ENCODE results near the gene LOXL1. TPM values are rescaled to one million over a fixed set of nuclear protein-coding genes. Genes with fewer than 3 reads are reported as not detected.

Gene LOXL1
- total and polyA plus RNA-seq, 2 of the 13 experiments (the other 11 are each of a cell fraction or from before 2014, with no cell fraction given): 0.51 to 1.3 TPM

- TF ChIP-seq SRSF4 (IDR thresholded peaks at IDR 0.05; ENCODE audit: low read depth, low read length, poor library complexity, severe bottlenecking): no peak
- TF ChIP-seq RARA (CRISPR knock-in tag; IDR thresholded peaks at IDR 0.05): no peak
- no peak for TF ChIP-seq ZSCAN30 (CRISPR knock-in tag; IDR thresholded peaks at IDR 0.05)
- TF ChIP-seq DNMT1 (CRISPR knock-in tag; IDR thresholded peaks at IDR 0.05): no peak
- TF ChIP-seq, protein P1, sequence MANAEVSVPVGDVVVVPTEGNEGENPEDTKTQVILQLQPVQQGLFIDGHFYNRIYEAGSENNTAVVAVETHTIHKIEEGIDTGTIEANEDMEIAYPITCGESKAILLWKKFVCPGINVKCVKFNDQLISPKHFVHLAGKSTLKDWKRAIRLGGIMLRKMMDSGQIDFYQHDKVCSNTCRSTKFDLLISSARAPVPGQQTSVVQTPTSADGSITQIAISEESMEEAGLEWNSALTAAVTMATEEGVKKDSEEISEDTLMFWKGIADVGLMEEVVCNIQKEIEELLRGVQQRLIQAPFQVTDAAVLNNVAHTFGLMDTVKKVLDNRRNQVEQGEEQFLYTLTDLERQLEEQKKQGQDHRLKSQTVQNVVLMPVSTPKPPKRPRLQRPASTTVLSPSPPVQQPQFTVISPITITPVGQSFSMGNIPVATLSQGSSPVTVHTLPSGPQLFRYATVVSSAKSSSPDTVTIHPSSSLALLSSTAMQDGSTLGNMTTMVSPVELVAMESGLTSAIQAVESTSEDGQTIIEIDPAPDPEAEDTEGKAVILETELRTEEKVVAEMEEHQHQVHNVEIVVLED (CRISPR knock-in tag; IDR thresholded peaks at IDR 0.05; ENCODE audit: borderline replicate concordance): peak; percentile 87
- no peak for TF ChIP-seq ZNF160 (CRISPR knock-in tag; IDR thresholded peaks at IDR 0.05)
- TF ChIP-seq ZNF251 (CRISPR knock-in tag; IDR thresholded peaks at IDR 0.05): no peak
- TF ChIP-seq NFYB (CRISPR knock-in tag; IDR thresholded peaks at IDR 0.05): no peak
- TF ChIP-seq TBL1XR1 (IDR thresholded peaks at IDR 0.05; ENCODE audit: borderline replicate concordance, low read length, partially characterized antibody): no peak
- TF ChIP-seq MAFG (CRISPR knock-in tag; IDR thresholded peaks at IDR 0.05): no peak
- TF ChIP-seq CREB3 (CRISPR knock-in tag; IDR thresholded peaks at IDR 0.05): no peak
- peak; percentile 65; the same call in 1 of the 2 replicates for TF ChIP-seq ZNF790 (CRISPR knock-in tag; IDR thresholded peaks at IDR 0.05; ENCODE audit: borderline replicate concordance)
- TF ChIP-seq ZFP82 (CRISPR knock-in tag; IDR thresholded peaks at IDR 0.05; ENCODE audit: borderline replicate concordance): no peak
- no peak for TF ChIP-seq NCOA5 (CRISPR knock-in tag; IDR thresholded peaks at IDR 0.05)
- TF ChIP-seq KDM4B (CRISPR knock-in tag; IDR thresholded peaks at IDR 0.05): no peak
- TF ChIP-seq, protein P2, sequence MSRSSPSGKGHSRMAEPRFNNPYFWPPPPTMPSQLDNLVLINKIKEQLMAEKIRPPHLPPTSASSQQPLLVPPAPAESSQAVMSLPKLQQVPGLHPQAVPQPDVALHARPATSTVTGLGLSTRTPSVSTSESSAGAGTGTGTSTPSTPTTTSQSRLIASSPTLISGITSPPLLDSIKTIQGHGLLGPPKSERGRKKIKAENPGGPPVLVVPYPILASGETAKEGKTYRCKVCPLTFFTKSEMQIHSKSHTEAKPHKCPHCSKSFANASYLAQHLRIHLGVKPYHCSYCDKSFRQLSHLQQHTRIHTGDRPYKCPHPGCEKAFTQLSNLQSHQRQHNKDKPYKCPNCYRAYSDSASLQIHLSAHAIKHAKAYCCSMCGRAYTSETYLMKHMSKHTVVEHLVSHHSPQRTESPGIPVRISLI (CRISPR knock-in tag; IDR thresholded peaks at IDR 0.05; ENCODE audit: borderline replicate concordance): no peak
- TF ChIP-seq, protein P3, sequence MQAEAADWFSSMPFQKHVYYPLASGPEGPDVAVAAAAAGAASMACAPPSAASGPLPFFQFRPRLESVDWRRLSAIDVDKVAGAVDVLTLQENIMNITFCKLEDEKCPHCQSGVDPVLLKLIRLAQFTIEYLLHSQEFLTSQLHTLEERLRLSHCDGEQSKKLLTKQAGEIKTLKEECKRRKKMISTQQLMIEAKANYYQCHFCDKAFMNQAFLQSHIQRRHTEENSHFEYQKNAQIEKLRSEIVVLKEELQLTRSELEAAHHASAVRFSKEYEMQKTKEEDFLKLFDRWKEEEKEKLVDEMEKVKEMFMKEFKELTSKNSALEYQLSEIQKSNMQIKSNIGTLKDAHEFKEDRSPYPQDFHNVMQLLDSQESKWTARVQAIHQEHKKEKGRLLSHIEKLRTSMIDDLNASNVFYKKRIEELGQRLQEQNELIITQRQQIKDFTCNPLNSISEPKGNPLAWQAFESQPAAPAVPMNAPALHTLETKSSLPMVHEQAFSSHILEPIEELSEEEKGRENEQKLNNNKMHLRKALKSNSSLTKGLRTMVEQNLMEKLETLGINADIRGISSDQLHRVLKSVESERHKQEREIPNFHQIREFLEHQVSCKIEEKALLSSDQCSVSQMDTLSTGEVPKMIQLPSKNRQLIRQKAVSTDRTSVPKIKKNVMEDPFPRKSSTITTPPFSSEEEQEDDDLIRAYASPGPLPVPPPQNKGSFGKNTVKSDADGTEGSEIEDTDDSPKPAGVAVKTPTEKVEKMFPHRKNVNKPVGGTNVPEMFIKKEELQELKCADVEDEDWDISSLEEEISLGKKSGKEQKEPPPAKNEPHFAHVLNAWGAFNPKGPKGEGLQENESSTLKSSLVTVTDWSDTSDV (CRISPR knock-in tag; IDR thresholded peaks at IDR 0.05): no peak
- TF ChIP-seq MBD4 (IDR thresholded peaks at IDR 0.05; ENCODE audit: borderline replicate concordance, low read length): no peak
- TF ChIP-seq ZNF224 (CRISPR knock-in tag; IDR thresholded peaks at IDR 0.05): no peak
- no peak for TF ChIP-seq MEF2D (CRISPR knock-in tag; IDR thresholded peaks at IDR 0.05)
- TF ChIP-seq YY1 (IDR thresholded peaks at IDR 0.05; ENCODE audit: insufficient read depth, insufficient replicate concordance, low read depth, low read length): peak; percentile 83
- TF ChIP-seq ZNF446 (CRISPR knock-in tag; IDR thresholded peaks at IDR 0.05): no peak
Measured at GRCh38 chr15:73991726-73992593, 65.7 kb downstream of the LOXL1 start, which contains the start of gene STOML1 (continued).
